Esophagus squamous epithelium (tissue), 5 donors: ENCODE measurements around the gene PRKCE. TPM values are rescaled to one million over a fixed set of nuclear protein-coding genes. Genes with fewer than 3 reads are reported as not detected.
A peak's percentile ranks its signal among the peaks of the same experiment; 100 is the strongest.

ENCODE experiments used
- DNase-seq: peaks from one replicate; lab custom pipeline; 2025; lab: John Stamatoyannopoulos, UW
- H3K27ac ChIP-seq, 4 donors: fragments of 200-600 bp; sonication (generic); one replicate each; pipeline ENCODE4 v1.5.1; 2016 to 2019; ENCODE audit warnings: mild to moderate bottlenecking in 1 of 4
- H3K27me3 ChIP-seq, 4 donors: fragments of 200-600 bp; sonication (generic); 1 replicate in 3 of 4; 2 replicates in 1 of 4; pipeline versions ENCODE4 v1.5.1 to v1.6.0; 2017 to 2021; ENCODE audit warnings: antibody characterized with exemption in 1 of 4
- H3K36me3 ChIP-seq, 3 donors: fragments of 200-600 bp; sonication (generic); one replicate each; pipeline ENCODE4 v1.5.1; 2016 to 2019
- H3K4me1 ChIP-seq, 3 donors: fragments of 200-600 bp; sonication (generic); one replicate each; pipeline ENCODE4 v1.5.1; 2017 to 2019
- H3K4me3 ChIP-seq, 4 donors: fragments of 200-600 bp; sonication (generic); 1 replicate in 3 of 4; 2 replicates in 1 of 4; pipeline ENCODE4 v1.5.1; 2016 to 2019; ENCODE audit warnings: mild to moderate bottlenecking in 2 of 4, moderate library complexity in 1 of 4
- H3K9me3 ChIP-seq, 3 donors: fragments of 200-600 bp; sonication (generic); one replicate each; pipeline ENCODE4 v1.5.1; 2016 to 2019
- CTCF ChIP-seq, 6 experiments: fragments of 450-650 bp in 4 of 6; fragments of 200-600 bp in 2 of 6; sonication (generic) in 2 of 6; IDR thresholded peaks; one replicate each; pipeline ENCODE4 v1.5.1; 2016 to 2019; ENCODE audit warnings: antibody characterized with exemption in 6 of 6, mild to moderate bottlenecking in 4 of 6, moderate library complexity in 4 of 6
- POLR2A ChIP-seq, 4 donors: fragments of 450-650 bp; IDR thresholded peaks; one replicate each; pipeline ENCODE4 v1.6.1; 2017; ENCODE audit warnings: antibody characterized with exemption in 4 of 4, mild to moderate bottlenecking in 4 of 4, moderate library complexity in 3 of 4
- WGBS, 2 donors: methylation state at CpG; one replicate each; pipeline ENCODE4 v1.1.5; 2018; 5-methylcytosine and 5-hydroxymethylcytosine counted together
- intact Hi-C: fragments of 100-400 bp; cut with DNase I; formaldehyde crosslinking; loops from one replicate; pipeline ENCODE4 v1.15.0; 2022
- total RNA-seq, 4 donors: library from RNA; depleted of rRNA; stranded (reverse); fragments of >200 nt; gene quantifications; one replicate each; pipeline ENCODE4 v1.1.0, GENCODE V29; 2016
- donor health status: DM: yes; HTN: yes; CAD: no.

PRKCE gene
- total RNA-seq, 4 donors from 2014 or later = 6.5 to 13.7 (median 9.9) TPM

GRCh38 chr2:46077522-46078107 is 426.1 kb downstream of the PRKCE start:
- DNase-seq = no peak
- intact Hi-C loops = loop anchor here (5.0 kb wide), 1 partner anchor 285 kb away; no protein-coding TSS in a partner anchor
- Histone ChIP-seq H3K4me1 (peaks cover 0 to 41% (median 0%) of the 10 kb centered on the region in 3 donors), H3K4me3 (no peak overlapping the region), H3K27ac (no peak overlapping the region), H3K9me3 (no peaks in the 10 kb centered on the region), H3K36me3 (no peaks in the 10 kb centered on the region), H3K27me3 (no peaks in the 10 kb centered on the region)
- TF ChIP-seq CTCF (IDR thresholded peaks at IDR 0.05) (no peak), POLR2A (IDR thresholded peaks at IDR 0.05) (no peak)

GRCh38 chr2:46079985-46080560 is 428.6 kb downstream of the PRKCE start:
- DNase-seq = no peak
- no peak for TF ChIP-seq POLR2A (IDR thresholded peaks at IDR 0.05)
- no peak for TF ChIP-seq CTCF (IDR thresholded peaks at IDR 0.05)
- peak overlapping the region in 2 of 4 donors; percentile 38 to 53 for H3K27ac ChIP-seq

GRCh38 chr2:46082531-46083485 is 431.3 kb downstream of the PRKCE start:
- no peak for DNase-seq
- peaks cover 0 to 21% (median 0%) of the 10 kb centered on the region in 3 donors for H3K36me3 ChIP-seq
- H3K4me3 ChIP-seq = no peak overlapping the region
- intact Hi-C loops = no loop called here
- TF ChIP-seq CTCF (IDR thresholded peaks at IDR 0.05) (no peak), POLR2A (IDR thresholded peaks at IDR 0.05) (no peak)
- no peaks in the 10 kb centered on the region for H3K27me3 ChIP-seq
- 70 to 79% methylated on average over 14 of the region's 14 CpGs for WGBS, 2 donors
- peaks cover 0 to 23% (median 0%) of the 10 kb centered on the region in 3 donors for H3K4me1 ChIP-seq
- H3K9me3 ChIP-seq = no peaks in the 10 kb centered on the region
- H3K27ac ChIP-seq = peak overlapping the region in 2 of 4 donors; percentile 17 to 18

More at GRCh38 chr2:46079985-46080560, 428.6 kb downstream of the PRKCE start:
- H3K36me3 ChIP-seq = no peaks in the 10 kb centered on the region
- intact Hi-C loops = loop anchor here (5.0 kb wide), 1 partner anchor 282 kb away; no protein-coding TSS in a partner anchor
- no peak overlapping the region for H3K4me3 ChIP-seq
- no peaks in the 10 kb centered on the region for H3K9me3 ChIP-seq
- H3K27me3 ChIP-seq = no peaks in the 10 kb centered on the region
- H3K4me1 ChIP-seq = peaks cover 0 to 28% (median 0%) of the 10 kb centered on the region in 3 donors
- WGBS, 2 donors = 61 to 63% methylated on average over 4 of the region's 4 CpGs

- no peaks in the 10 kb centered on the region for H3K27me3 ChIP-seq
- H3K36me3 ChIP-seq = peaks cover 0 to 40% (median 0%) of the 10 kb centered on the region in 3 donors
- DNase-seq = no peak
- peak overlapping the region in 3 of 4 donors; percentile 26 to 62 (median 29) for H3K27ac ChIP-seq
- H3K9me3 ChIP-seq = no peaks in the 10 kb centered on the region
- 66 to 76% methylated on average over 6 of the region's 6 CpGs for WGBS, 2 donors
- no peaks in the 10 kb centered on the region for H3K4me1 ChIP-seq
- no peak for TF ChIP-seq POLR2A (IDR thresholded peaks at IDR 0.05)
- TF ChIP-seq CTCF (IDR thresholded peaks at IDR 0.05) = no peak
- intact Hi-C loops = no loop called here
- H3K4me3 ChIP-seq = no peak overlapping the region
Measured at GRCh38 chr2:46086578-46087070, 435.1 kb downstream of the PRKCE start.
